Suprapubic skin (tissue), 3 donors: Measurements from ENCODE around the gene ACSS3.

Experiments
- EP300 ChIP-seq: sonication (generic); formaldehyde crosslinking; IDR thresholded peaks from one replicate; pipeline ENCODE4 v1.6.1; 2017; ENCODE audit warnings: antibody characterized with exemption
- TF ChIP-seq, protein P1 (sequence below), 2 donors: fragments of 200-600 bp in 1 of 2; fragments of 450-650 bp in 1 of 2; sonication (generic) in 1 of 2; IDR thresholded peaks; one replicate each; pipeline ENCODE4 v1.5.1; 2016 to 2019; ENCODE audit warnings: antibody characterized with exemption in 2 of 2, mild to moderate bottlenecking in 1 of 2, moderate library complexity in 1 of 2

- TF ChIP-seq, protein P1, sequence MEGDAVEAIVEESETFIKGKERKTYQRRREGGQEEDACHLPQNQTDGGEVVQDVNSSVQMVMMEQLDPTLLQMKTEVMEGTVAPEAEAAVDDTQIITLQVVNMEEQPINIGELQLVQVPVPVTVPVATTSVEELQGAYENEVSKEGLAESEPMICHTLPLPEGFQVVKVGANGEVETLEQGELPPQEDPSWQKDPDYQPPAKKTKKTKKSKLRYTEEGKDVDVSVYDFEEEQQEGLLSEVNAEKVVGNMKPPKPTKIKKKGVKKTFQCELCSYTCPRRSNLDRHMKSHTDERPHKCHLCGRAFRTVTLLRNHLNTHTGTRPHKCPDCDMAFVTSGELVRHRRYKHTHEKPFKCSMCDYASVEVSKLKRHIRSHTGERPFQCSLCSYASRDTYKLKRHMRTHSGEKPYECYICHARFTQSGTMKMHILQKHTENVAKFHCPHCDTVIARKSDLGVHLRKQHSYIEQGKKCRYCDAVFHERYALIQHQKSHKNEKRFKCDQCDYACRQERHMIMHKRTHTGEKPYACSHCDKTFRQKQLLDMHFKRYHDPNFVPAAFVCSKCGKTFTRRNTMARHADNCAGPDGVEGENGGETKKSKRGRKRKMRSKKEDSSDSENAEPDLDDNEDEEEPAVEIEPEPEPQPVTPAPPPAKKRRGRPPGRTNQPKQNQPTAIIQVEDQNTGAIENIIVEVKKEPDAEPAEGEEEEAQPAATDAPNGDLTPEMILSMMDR (IDR thresholded peaks at IDR 0.05): no peak
- no peak for TF ChIP-seq EP300
Observed at GRCh38 chr12:81070846-81071245, 7.0 kb upstream of the ACSS3 start.
